ENCODE data around the gene MPRIP. TPM values are rescaled to one million over a fixed set of nuclear protein-coding genes. Genes with fewer than 3 reads are reported as not detected.

MPRIP gene
- total RNA-seq, 1 experiment from 2014 or later: 132 TPM

DNA sequence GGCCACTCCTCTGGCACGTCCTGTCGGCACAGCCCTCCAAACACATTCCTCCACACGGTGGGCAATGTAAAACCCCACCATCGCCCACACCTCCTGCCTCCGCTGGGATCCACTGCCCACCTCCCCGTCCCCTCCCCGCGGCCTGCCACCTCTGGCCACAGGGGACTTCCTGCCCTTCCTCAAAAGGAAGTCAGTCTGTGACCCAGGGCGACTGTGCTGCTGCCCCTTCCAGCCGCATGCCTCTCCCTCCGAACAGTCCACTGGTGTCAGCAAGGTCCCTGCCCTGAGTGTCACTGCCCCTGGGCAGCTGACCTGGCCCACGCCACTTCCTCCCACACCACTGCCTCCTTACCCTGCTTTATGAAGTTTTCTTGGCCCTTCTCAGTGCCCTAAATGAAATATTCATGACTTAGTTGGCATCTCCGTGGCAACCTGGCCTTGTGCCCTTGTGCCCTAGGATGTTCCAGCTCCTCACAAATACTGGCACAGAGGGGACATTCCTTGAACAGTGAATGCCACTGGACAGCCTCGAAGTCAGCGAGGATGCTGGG is 161.9 kb downstream of the MPRIP start:
- TF ChIP-seq, protein P1, sequence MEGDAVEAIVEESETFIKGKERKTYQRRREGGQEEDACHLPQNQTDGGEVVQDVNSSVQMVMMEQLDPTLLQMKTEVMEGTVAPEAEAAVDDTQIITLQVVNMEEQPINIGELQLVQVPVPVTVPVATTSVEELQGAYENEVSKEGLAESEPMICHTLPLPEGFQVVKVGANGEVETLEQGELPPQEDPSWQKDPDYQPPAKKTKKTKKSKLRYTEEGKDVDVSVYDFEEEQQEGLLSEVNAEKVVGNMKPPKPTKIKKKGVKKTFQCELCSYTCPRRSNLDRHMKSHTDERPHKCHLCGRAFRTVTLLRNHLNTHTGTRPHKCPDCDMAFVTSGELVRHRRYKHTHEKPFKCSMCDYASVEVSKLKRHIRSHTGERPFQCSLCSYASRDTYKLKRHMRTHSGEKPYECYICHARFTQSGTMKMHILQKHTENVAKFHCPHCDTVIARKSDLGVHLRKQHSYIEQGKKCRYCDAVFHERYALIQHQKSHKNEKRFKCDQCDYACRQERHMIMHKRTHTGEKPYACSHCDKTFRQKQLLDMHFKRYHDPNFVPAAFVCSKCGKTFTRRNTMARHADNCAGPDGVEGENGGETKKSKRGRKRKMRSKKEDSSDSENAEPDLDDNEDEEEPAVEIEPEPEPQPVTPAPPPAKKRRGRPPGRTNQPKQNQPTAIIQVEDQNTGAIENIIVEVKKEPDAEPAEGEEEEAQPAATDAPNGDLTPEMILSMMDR (conservative IDR thresholded peaks at IDR 0.05): no peak
- H2BK120ac ChIP-seq (ENCODE audit: low read depth, low read length, poor library complexity, severe bottlenecking): no peak overlapping the region
- no peak overlapping the region for H3K27ac ChIP-seq (ENCODE audit: insufficient read length, low read depth, low read length)
- H3K4me1 Mint-ChIP-seq: no peaks in the 10 kb centered on the region
- no peak overlapping the region for H2BK5ac ChIP-seq (ENCODE audit: insufficient read length, low read length)
- no CpG with 5 or more reads among the region's 15 CpGs for WGBS (ENCODE audit: extremely low coverage, insufficient read length, low lambda C conversion rate)
- H3K23ac ChIP-seq (ENCODE audit: insufficient read length, low read depth, low read length): no peak overlapping the region
- no peak overlapping the region for H3K4ac ChIP-seq (ENCODE audit: low read depth, low read length)
- H3K27me3 ChIP-seq (ENCODE audit: insufficient read depth, low read length): no peaks in the 10 kb centered on the region
- peak overlapping the region in 1 of 3 experiments; percentile 74; a peak in 3 of 7 replicates for H3K27ac Mint-ChIP-seq
- H4K20me1 ChIP-seq (ENCODE audit: control insufficient read depth, insufficient read depth, insufficient read length): no peaks in the 10 kb centered on the region
- H3K9me3 Mint-ChIP-seq: no peaks in the 10 kb centered on the region
- H4K5ac ChIP-seq (ENCODE audit: insufficient read length, low read depth, low read length): no peak overlapping the region
- no peak overlapping the region for H3K14ac ChIP-seq (ENCODE audit: insufficient read depth, low read length)
- no peak overlapping the region for H3K56ac ChIP-seq (ENCODE audit: insufficient read length, low read depth, low read length)
- no peak overlapping the region for H2AFZ ChIP-seq (ENCODE audit: low read length)
- peaks cover 3% of the 10 kb centered on the region for H3K23me2 ChIP-seq (ENCODE audit: insufficient read length, low read depth, low read length, poor library complexity, severe bottlenecking)
- no peak overlapping the region for H2BK15ac ChIP-seq (ENCODE audit: low read depth, low read length)
- H3K4me3 Mint-ChIP-seq: no peak overlapping the region
- H3K18ac ChIP-seq (ENCODE audit: insufficient read length, low read depth, low read length): no peak overlapping the region
- H3K27me3 Mint-ChIP-seq (ENCODE audit: low read depth): no peaks in the 10 kb centered on the region
- H3K79me2 ChIP-seq (ENCODE audit: insufficient read depth, low read length): no peaks in the 10 kb centered on the region
- H3K36me3 Mint-ChIP-seq (ENCODE audit: insufficient read depth in 1 of 3, low read depth in 3 of 3): no peaks in the 10 kb centered on the region
- no peak for DNase-seq
- H2BK20ac ChIP-seq (ENCODE audit: low read depth, low read length, poor library complexity, severe bottlenecking): no peak overlapping the region
- no peak overlapping the region for H3T11ph ChIP-seq (ENCODE audit: low read length)
- no peak overlapping the region for H3K9ac ChIP-seq (ENCODE audit: extremely low read depth, insufficient read length, low read length)
- H3K4me1 ChIP-seq (ENCODE audit: insufficient read depth, low read length): no peaks in the 10 kb centered on the region
- no peak overlapping the region for H4K91ac ChIP-seq (ENCODE audit: insufficient read length, low read depth, low read length)
- H3K9me3 ChIP-seq (ENCODE audit: control insufficient read depth, low read depth, low read length): no peaks in the 10 kb centered on the region
- no peaks in the 10 kb centered on the region for H3K79me1 ChIP-seq (ENCODE audit: insufficient read depth, low read depth, low read length, poor library complexity, severe bottlenecking)
- H2AK5ac ChIP-seq (ENCODE audit: insufficient read length, low read length): no peak overlapping the region
- H3K4me2 ChIP-seq (ENCODE audit: insufficient read depth, insufficient read length, low read length): no peak overlapping the region
- H4K8ac ChIP-seq (replicated peaks; ENCODE audit: insufficient read length, low read depth, low read length): no peak overlapping the region
- no peak overlapping the region for H2BK12ac ChIP-seq (ENCODE audit: insufficient read length, low read depth, low read length)

Measured in H9 (cell line).